GM19023 (cell line): ENCODE data around the gene ZNF197.
"Not testable (repeated sequence)": the region's sequence is repeated elsewhere in the genome, so short reads cannot be mapped to it uniquely, and the experiment has no call there.

Experiments used
- ATAC-seq: cut with Tn5 transposase; IDR thresholded peaks from one replicate; pipeline ENCODE4 v1.9.1; 2021; ENCODE audit warnings: mild to moderate bottlenecking, moderate library complexity; ENCODE audit not compliant: unreplicated experiment

ZNF197 gene

DNA sequence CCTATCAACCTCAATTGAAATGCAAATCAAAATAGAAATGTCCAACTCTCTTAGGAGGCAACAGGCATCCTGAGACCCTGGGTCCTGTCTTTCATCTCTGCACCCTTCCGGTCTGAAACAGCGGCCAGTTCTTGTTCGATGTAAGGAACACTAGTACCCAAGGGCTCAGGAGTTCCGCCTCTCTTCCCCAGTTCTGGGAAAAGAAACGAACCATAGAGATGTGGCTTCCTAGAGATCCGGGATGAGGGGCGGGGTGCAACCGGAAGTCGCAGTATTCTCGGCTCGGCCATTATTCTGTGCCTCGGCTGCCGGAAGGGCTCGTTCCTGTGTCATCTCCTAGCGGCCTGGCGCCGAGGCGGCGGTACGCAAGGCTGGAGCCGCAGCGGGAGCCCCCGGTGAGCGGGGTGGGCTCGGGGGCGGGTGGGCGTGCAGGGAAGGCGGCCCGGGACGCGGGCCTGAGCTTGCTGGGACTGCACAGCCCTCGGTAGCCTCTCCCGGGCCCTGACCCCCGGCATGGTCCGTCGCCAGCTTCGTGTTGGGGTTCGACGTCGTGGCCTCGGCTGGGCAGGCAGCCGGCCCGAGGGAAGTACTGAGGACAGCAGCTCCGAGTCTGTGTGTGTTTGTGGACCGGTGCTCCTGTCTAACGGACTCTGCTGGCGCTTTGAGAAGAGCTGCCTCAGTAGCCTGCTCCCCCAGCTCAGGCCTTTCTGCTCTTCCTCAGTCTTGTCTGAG, at the start of gene ZNF197:
TSS of gene ZNF197 (plus strand) at position 288 of the 732 bp plus-strand sequence. CDS start 4,119 bp downstream, outside the sequence.
- ATAC-seq, result peak; percentile 95

GRCh38 chr3:44576613-44577012, 48.2 kb upstream of the ZNF197 start:
- ATAC-seq, result no peak

GRCh38 chr3:44577354-44577952, 47.4 kb upstream of the ZNF197 start:
- ATAC-seq, result not testable (repeated sequence)

- not testable (repeated sequence) for ATAC-seq
These were observed 46.5 kb upstream of the ZNF197 start for GRCh38 chr3:44578316-44578715.

DNA sequence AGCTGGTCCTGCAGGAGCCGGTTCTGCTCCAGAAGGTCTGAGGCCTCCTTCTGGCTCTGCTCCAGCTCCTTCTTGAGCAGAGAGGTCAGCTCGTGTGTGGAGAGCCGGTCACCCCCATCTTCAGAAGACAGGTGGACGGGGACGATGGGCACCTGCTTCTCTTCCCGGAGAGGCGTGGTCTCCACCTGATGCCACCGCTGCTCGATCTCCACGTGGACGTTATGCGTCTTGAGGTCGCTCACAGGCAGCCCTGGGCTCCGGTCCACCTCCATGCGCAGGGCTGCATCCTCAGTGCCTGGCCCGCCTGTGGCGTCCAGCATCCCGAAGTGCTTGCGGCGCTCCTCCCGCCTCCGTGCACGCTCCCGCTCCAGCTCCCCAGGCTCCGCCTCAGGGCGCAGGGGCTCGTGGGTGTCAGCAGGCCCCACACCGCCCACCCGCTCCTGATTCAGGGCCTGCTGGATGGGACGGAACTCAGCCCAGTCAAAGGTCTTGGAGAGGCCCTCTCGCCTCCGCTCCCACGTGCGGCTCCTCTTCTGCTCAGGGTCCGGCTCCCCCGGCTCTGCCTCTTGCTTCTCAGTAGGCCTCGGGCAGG, 45.8 kb upstream of the ZNF197 start:
- ATAC-seq, result not testable (repeated sequence)

GRCh38 chr3:44579749-44580148, 45.1 kb upstream of the ZNF197 start:
- ATAC-seq, result not testable (repeated sequence)

DNA sequence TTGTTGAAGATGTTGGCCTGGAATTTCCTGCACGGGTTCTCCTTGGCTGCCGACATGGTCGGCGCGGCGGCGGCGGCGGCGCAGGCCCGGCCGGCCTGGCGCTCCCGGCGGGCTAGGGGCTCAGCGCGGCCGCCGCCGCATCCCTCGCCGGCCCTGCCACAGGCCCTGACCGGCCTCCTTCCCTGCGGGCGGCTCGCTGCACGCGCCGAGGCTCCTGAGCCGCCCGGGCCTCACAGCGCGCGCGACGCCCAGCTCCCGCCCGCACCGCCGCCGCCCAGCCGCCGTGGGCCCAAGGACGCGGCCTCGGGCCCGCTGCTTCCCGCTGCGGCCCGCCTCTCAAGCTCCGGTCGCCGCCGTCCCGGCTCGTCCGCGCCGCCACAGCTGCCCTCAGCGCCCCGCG, 43.9 kb upstream of the ZNF197 start:
- not testable (repeated sequence) for ATAC-seq

GRCh38 chr3:44584646-44585501, 40.0 kb upstream of the ZNF197 start, which contains the start of gene ZNF660:
Gene ZNF660 (plus strand): TSS chr3:44584964. CDS start chr3:44594194, 9,230 bp downstream.
- ATAC-seq, result peak; percentile 88

DNA sequence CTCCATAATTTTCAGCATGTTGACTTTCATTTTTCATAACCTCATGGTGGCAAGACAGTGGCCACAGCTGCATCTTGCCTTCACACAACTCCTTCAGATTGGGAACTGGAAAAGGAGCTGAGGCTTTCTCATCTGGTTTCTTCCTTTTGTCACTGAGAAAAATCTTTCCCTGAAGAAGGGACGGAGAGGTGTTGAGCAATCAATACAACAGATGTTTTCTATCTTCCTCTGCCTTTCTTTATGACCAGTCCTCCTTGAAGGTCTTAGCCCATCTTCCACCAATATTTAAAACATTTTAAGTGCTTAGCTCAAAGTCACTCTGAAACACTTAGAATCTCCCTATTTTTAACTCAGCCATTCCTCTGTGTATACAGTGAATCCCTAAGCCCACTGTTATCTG, 28.2 kb upstream of the ZNF197 start:
- ATAC-seq, result no peak

DNA sequence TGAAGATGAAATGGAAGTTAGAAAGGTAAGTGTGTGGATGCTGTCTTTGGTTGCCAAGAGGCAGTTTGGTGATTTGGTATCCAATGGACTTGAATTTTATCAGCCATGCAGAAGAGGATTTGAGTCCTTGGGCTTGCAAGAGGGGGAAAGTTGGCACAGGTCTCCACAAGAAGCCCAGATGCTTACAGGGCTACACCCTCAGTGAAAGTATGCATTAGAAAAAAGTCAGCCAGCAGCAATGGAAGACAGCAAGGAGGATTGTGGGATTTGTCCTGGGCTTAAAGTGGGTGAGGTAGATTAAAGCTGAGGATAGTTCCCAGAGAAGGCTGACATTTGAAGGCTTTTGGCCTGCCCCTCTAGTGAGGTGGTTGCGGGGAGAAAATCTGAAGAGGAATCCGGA, 23.1 kb upstream of the ZNF197 start:
- no peak for ATAC-seq

DNA sequence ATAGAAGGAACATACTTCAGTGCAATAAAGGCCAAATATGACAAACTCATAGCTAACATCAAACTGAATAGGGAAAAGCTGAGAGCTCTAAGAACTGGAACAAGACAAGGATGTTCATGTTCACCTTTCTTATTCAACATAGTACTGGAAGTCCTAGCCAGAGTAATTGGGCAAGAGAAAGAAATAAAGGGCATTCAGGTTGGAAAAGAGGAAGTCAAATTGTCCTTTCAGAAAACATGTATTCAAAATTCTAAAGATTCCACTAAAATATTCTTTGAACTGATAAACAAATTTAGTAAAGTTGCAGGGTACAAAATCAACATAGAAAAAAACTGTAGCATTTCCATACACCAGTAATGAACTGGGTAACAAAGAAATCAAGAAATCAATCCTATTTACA, 12.2 kb upstream of the ZNF197 start:
- ATAC-seq, result no peak

GRCh38 chr3:44628716-44629115, 3.9 kb downstream of the ZNF197 start:
- no peak for ATAC-seq

DNA sequence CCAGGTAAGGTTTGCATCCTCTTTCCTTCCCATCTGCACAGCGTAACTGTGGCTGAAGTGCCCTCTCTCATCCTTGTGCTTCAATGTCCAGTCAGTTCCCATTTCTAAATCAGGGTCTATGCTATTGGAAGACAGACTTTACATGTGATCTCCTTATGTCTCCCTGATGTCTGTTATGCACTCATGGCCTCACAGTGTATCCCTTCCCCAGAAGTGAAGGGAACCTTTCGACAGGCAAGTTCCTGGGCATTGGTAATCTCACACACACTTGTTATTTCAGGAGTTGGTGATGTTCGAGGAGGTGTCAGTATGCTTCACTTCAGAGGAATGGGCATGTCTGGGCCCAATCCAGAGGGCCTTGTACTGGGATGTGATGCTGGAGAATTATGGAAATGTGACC, 7.4 kb downstream of the ZNF197 start:
- no peak for ATAC-seq

GRCh38 chr3:44642337-44642736, 17.5 kb downstream of the ZNF197 start:
- ATAC-seq, result no peak

DNA sequence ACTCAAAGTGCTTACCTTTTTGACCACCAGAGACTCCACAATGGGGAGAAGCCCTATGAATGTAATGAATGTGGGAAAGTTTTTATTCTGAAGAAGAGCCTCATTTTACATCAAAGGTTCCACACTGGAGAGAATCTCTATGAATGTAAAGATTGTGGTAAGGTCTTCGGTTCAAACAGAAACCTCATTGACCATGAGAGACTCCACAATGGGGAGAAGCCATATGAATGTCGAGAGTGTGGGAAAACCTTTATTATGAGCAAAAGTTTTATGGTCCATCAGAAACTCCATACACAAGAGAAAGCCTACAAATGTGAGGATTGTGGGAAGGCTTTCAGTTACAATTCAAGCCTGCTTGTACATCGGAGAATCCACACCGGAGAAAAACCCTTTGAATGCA, 18.2 kb downstream of the ZNF197 start:
- no peak for ATAC-seq

- ATAC-seq, result no peak
These were observed 22.9 kb downstream of the ZNF197 start for GRCh38 chr3:44647771-44648170.

DNA sequence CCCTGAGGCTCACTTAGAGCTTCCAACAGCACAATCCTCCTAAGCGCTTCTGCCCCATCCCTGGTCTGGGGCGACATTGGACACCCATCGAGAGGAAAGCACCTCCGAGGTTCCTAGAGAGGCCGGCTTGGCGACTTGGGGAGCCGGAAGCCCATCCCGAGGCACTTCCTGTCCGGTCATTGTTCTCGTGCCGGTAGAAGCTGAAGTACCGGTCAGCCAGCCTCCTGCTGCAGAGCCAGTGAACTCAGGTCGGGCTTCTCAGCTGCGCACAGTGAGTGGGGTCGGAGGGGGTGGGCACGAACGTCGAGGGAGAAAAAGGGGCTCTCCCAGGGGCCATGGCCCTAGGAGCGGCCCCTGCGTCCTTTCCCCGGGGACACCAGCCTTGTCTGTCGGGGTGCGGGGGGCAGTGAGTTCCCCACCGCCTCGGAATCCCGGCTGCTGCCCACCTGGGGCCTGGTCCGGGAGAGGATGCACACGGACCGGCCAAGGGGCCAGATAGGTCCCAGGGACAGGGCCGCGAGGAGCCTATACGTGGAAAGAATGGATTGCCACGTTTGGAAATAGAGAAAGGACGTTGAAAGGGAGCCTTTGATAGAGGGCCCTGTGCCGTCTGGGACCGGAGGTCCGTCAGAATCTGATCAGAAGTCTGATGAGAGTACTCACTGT, 23.9 kb downstream of the ZNF197 start, which contains the start of gene ZNF35:
TSS of gene ZNF35 (plus strand) at position 169 of the 666 bp plus-strand sequence. CDS start 2,336 bp downstream, outside the sequence.
- ATAC-seq, result peak; percentile 96

DNA sequence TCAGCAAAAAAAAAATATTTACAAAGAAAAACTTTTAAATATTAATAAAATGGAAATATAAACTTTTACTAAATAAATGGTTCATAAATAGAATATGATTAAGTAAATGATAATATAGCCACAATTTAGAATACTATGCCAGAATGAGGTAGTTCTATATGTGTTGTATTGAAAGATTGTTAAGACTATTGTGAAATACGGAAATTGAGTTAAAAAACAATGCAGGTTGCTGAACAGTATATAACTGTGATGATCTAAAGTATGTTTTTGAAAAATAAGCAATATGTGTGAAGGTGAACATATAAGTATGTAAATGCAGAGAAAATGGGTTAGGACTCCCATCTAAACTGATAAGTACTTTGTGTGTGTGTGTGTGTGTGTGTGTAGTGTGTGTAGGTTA, 24.9 kb downstream of the ZNF197 start:
- ATAC-seq, result no peak

- no peak for ATAC-seq
These were observed 29.2 kb downstream of the ZNF197 start for GRCh38 chr3:44654039-44654438.

DNA sequence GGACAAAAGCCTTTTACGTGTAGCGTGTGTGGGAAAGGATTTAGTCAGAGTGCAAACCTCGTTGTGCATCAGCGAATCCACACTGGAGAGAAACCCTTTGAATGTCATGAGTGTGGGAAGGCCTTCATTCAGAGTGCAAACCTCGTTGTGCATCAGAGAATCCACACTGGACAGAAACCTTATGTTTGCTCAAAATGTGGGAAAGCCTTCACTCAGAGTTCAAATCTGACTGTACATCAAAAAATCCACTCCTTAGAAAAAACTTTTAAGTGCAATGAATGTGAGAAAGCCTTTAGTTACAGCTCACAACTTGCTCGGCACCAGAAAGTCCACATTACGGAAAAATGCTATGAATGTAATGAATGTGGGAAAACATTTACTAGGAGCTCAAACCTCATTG, 34.2 kb downstream of the ZNF197 start:
- ATAC-seq, result no peak
